Renal cortex interstitium (tissue), 11 donors: Measurements from ENCODE around the gene PRAMEF12. TPM values are rescaled to one million over a fixed set of nuclear protein-coding genes. Genes with fewer than 3 reads are reported as not detected.
"Not testable (repeated sequence)": the region's sequence is repeated elsewhere in the genome, so short reads cannot be mapped to it uniquely, and the experiment has no call there.

Experiments used
- DNase-seq, 11 donors: peaks; one replicate each; pipeline ENCODE4 v3.0.0-alpha.2; 2013; ENCODE audit warnings: low read depth in 9 of 11, low spot score in 4 of 11; ENCODE audit errors: extremely low read depth in 1 of 11
- polyA plus RNA-seq, 3 donors: library from polyadenylated mRNA; unstranded; fragments of 120-200 nt; gene quantifications; one replicate each; pipeline ENCODE4 v1.2.1, GENCODE V29; 2013; ENCODE audit not compliant: insufficient read length in 3 of 3

The PRAMEF12 gene
- polyA plus RNA-seq, 3 donors, result not detected

DNA sequence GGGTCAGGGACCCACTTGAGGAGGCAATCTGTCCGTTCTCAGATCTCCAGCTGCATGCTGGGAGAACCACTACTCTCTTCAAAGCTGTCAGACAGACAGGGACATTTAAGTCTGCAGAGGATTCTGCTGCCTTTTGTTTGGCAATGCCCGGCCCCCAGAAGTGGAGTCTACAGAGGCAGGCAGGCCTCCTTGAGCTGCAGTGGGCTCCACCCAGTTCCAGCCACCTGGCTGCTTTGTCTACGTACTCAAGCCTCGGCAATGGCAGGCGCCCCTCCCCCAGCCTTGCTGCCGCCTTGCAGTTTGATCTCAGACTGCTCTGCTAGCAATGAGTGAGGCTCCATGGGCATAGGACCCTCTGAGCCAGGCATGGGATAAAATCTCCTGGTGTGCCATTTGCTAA lies 45.5 kb downstream of the PRAMEF12 start:
- not testable (repeated sequence) for DNase-seq

Other genes starting within 250 kb of the PRAMEF12 start
- gene DHRS3, start 155.5 kb upstream of the PRAMEF12 start, polyA plus RNA-seq, result 10 to 100 TPM; 83.1 to 93.6 (median 83.7) TPM
- 1 to 10 TPM; 1.1 to 2.0 (median 2.0) TPM for gene AADACL4, start 129.7 kb upstream of the PRAMEF12 start, polyA plus RNA-seq
- gene AADACL3, start 57.6 kb upstream of the PRAMEF12 start, polyA plus RNA-seq, result not detected
- 1 to 10 TPM in 1 of 3 donors, under 1 TPM in 2; 0.64 to 1.1 (median 0.99) TPM for gene CFAP107, start 27.5 kb upstream of the PRAMEF12 start, polyA plus RNA-seq
- not detected for gene PRAMEF1, start 17.7 kb downstream of the PRAMEF12 start, polyA plus RNA-seq
- gene PRAMEF11, start 57.7 kb downstream of the PRAMEF12 start, polyA plus RNA-seq, result not detected
- gene HNRNPCL1, start 75.0 kb downstream of the PRAMEF12 start, polyA plus RNA-seq, result under 1 TPM; 0.33 to 0.39 (median 0.34) TPM
- not detected for gene PRAMEF2, start 83.3 kb downstream of the PRAMEF12 start, polyA plus RNA-seq
- not detected for gene PRAMEF4, start 112.5 kb downstream of the PRAMEF12 start, polyA plus RNA-seq
- not detected for gene PRAMEF10, start 124.5 kb downstream of the PRAMEF12 start, polyA plus RNA-seq
- not detected for gene PRAMEF7, start 142.9 kb downstream of the PRAMEF12 start, polyA plus RNA-seq
- gene PRAMEF6, start 173.8 kb downstream of the PRAMEF12 start, polyA plus RNA-seq, result not detected